Urothelium cell line (cell line): ENCODE data around the gene ZNF214.

Experiments
- DNase-seq: peaks from one replicate; pipeline ENCODE4 v3.0.0; 2011; ENCODE audit warnings: low spot score, mixed read lengths
- FAIRE-seq: peaks from 2 replicates; lab custom pipeline; 2011; peaks lifted over from hg19 to GRCh38; lab: Jason Lieb, UNC

ZNF214 gene

DNA sequence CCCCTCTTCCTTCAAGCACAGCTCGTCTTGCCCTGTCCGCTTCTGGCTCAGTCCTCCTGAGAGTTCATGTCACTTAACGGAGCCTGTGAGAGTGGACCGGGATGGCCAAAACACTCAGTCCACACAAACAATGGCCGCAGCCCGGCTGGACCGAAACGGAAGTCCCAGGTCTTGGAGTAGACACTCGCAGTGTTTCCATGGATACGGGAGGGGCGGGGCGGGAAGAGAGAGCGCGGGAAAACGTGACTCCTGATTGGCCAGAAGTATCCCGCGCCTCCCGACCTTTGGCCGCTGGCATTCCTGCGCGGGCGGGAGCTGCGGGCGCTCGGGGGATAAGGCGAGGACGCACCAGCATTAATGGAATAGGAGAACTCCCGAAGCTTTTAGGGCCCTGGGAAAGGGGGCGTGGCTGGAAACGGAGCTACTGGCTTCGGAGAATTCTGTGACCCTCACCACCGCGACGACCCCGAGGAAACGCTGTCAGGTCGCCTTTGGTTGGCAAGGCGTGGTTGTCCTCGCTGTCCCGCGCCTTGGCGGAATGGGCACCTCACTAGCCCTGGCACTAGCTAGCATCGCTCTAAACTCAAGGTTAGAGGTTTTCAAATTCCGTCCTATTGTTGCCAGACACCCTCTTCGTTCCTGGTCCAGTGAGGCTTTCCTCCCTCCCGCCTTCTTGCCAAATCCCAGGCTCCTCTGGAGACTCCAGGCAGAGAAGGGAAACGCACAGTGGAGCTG, at the start of gene ZNF214, which contains the start of gene NLRP14:
ZNF214 (minus strand) TSS at position 164 of the 735 bp plus-strand sequence. CDS start 17,511 bp downstream, outside the sequence.
NLRP14 (plus strand) TSS at position 297 of the 735 bp plus-strand sequence. CDS start 18,108 bp downstream, outside the sequence.
- peak; percentile 97 for DNase-seq

DNA sequence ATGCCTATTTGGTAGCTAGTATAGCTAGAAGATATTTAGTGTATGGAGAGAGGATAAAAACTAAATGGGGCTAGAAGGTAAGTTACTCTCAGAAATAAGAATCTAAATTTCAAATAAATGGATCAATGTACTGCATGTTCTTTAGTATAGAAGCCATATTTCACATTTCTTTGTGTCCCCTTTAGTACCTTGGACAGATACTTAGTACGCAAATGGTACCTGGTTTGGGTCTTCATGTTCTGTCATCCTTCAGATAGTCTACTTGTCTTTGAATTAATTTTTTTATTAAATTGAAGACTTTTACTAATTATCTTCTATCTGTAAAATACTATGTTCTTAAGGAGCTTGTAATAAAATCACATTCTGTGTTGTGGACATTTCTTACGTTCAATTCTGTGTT, 42.4 kb upstream of the ZNF214 start:
- FAIRE-seq: no peak
- DNase-seq: no peak

More for the DNA sequence above, at the start of gene ZNF214, which contains the start of gene NLRP14:
- peak; percentile 89 for FAIRE-seq

DNA sequence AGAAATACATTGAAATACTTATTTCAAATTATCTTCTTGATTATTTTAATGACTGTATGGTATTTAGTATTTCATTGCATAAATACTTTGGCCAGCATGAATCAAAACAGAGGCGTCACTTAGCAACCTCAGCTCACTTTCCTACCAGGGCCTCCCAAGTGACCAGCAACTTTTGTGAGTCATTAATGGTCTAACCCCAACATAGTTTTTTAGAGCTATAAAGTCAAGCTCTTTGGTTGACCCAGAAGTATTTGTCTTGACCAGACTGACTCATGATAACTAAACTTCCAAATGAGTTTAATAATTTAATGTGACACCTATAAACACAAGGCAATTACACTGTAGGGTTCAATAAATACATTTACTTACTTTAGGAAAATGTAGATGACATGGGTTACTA, 40.7 kb upstream of the ZNF214 start:
- DNase-seq: no peak
- no peak for FAIRE-seq

DNA sequence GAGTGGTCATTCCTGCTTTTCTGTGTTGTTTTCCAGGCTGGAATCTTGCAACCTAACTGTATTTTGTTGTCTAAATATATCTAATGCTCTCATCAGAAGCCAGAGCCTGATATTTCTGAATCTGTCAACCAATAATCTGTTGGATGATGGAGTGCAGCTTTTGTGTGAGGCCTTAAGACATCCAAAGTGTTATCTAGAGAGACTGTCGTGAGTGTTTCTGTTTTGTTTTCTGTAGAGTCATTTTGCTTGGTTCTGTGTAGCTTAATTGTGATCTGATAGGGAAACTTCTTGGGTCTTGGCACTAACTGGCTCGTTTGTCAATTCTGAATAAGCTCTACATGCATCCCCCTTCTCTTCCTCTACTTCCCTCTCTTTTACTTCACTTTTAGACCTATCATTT, 37.5 kb upstream of the ZNF214 start:
- no peak for FAIRE-seq
- no peak for DNase-seq

DNA sequence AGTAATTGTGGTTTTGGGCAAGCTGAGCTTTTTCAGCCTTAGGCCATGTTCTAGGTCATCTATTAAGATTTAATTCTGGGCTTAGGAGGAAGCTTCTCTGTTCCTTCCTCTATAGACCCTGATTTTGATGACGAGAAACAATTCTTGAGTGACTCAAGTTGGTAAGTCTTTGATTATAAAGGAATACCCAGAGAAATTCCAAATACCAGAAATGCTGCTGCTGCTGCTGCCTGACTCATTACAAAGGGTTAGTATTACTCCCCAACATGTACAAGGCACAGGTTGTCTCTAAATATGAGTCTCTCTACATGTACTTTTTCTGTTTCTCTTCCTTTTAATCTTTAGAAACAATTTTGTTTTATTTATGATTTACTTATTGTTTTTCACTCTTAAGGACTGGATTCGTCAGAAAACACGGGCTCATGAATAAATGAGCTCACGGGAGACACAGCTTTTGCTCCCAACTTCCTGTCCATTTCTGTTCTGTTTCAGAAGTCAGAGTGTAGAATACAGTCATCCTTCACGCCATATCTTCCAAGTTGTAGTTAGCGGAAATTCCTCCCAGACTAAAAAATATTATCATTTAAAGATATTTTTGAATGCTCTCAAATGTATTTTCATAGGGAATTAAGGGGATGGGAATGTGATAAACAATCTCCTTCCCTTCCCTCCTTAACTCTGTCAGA, 36.8 kb upstream of the ZNF214 start:
- no peak for FAIRE-seq
- DNase-seq: no peak

DNA sequence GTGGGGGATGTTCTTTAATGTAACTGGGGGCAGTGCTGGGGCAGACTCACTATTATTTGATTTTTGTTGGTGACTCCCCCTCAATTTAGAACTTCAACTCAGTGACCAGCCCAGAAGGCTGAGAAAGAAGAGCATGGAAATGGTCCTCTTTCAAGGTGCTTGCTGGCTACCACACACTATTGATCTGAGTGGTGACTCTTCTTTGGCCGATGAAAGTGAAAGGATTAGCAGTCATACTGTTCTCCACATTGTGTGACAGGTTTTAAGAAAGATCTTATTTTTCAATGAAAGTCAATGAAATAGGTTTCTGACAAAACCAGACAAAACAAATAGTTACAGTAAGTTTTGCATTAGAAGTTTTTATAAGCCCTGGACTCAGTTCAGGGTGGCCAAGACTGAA, 30.0 kb upstream of the ZNF214 start:
- no peak for DNase-seq
- FAIRE-seq: no peak

DNA sequence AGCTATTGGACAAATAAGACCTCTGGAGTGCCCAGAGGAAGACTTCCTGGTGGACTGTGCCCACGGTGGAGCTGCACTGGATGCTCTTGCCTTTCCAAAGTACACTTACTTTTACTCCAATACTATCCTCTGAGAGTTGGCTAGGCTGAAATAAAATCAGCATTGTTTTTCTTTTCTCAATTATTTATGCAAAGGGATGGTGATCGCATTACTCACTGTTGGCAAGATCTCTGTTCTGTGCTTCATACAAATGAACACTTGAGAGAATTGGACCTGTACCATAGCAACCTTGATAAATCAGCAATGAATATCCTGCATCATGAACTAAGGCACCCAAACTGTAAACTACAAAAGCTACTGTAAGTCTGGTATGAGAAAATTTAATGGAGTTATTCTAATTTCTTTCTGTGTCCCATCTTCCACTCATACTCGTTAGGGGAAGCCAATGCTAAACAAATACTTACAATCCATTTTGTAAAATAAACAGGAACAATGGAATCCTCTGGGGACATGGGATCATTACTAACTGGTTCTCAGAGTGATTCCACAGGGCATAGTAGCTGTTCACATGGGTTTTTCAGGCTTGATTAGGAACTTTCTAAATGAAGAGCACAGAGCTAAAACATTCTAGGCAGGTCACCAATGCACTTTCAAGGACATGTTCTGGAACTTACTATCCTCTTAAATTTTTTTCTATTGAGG, 26.5 kb upstream of the ZNF214 start:
- FAIRE-seq (no peak), DNase-seq (no peak)

DNA sequence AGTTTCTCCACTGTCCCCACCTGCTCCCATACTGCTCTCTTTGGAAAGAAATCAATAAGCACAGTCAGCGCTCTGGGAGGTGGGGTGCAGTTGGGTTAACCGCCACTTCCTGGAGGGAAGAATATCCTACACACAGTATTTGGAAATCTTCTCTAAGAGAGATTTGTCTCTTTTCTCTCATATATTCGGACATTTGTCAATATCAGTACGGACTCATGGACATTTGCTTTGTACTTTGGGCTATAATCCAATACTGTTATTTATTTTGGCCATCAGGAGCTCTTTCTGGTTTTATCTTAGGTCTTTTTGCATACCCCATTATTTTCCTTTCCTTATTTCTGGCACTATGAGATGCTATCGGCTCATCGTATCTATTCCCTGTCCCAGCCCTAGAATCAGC, 13.9 kb upstream of the ZNF214 start:
- FAIRE-seq (no peak), DNase-seq (no peak)

DNA sequence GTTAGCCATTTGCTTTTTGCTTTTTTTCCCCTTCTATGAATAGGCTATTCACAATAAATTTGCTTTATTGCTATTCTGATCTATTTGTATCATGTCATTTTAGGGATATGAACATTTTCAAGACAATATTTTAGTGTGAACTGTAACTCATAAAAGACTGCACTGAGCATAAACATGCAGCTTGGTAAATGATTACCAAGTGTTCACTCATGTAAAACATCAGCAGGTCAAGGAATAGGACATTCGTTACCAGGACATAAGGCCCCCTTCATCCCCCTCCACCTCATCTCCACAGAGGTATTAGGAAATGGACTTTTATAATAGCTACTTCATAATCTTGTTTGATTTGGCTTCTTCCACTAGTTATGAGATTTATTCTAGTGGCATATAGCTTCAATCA, 12.5 kb upstream of the ZNF214 start:
- FAIRE-seq (no peak), DNase-seq (no peak)

DNA sequence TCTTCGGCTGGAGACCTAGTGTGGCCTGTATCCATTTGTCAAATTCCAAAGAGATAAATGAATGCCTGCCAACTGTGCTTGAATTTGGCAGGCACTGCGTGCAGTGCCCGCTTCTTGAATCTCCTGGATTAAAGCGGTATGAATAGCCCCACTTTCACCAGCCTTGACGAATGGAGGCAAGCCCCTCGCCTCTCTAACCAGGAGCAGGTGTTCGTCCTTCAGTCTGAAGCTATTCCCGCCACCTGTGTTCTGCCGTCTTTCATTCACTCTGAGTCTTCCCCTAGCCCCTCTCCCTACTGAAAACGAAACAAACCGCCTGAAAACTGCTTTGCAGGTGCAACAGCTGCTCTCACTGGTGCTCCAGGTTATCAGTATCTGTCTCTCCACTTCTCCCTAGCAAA, 11.3 kb upstream of the ZNF214 start:
- DNase-seq: no peak

DNA sequence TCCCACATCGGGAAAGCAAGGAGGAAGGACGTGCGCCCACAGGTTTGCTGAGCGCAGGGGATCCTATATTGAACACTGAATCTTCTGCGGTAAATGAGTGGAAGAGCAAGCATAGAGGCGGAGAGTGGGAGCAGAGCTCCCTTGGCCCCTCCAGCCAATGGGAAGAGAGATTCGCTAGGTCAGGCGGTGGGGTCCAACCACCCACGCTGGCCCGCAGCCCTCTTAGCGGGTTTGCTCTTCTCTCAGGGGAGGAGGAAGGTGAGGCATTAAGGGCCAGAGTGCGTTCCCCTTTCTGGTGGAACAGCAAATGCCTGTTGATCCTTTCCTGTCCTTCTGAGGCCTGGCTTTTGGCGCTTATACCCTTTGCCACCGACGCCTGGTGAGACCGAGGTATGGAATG, 10.7 kb upstream of the ZNF214 start:
- no peak for DNase-seq
- FAIRE-seq: no peak

More for the DNA sequence above, 11.3 kb upstream of the ZNF214 start:
- FAIRE-seq: no peak

DNA sequence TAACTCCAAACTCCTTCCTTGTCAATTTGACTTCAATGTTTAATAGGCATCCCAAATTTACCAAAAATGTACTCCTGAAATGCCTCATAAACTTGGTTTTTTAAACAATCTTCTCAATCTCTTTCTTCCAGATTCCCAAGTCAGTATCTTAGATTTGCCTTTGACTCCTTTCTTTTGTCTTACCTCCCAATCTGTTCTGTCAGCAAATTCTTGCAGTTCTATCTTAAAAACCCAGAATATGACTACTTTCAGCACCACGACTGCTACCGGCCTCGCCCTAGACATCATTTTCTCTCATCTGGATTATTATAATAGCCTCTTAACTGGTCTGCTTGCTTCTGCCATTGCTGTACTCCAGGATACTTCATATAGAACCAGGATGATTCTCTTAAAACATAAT, 8.0 kb upstream of the ZNF214 start:
- FAIRE-seq: no peak
- no peak for DNase-seq

DNA sequence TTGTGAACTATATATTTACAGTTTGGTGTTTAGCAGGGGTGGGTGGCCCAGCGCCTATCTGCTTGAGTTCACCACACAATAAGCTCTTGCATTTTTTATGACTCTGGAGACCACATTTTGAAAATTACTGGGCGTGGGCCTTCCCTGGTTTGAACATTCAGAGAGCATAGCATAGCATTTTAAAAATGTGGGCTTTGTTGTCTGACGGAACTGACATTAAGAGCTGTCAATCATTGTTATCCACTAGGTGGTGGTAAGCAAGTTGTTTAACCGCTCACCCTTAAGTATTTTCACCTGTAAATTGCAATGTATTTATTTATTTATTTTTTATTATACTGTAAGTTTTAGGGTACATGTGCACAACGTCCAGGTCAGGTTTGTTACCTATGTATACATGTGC, 1.2 kb upstream of the ZNF214 start:
- FAIRE-seq: no peak

DNA sequence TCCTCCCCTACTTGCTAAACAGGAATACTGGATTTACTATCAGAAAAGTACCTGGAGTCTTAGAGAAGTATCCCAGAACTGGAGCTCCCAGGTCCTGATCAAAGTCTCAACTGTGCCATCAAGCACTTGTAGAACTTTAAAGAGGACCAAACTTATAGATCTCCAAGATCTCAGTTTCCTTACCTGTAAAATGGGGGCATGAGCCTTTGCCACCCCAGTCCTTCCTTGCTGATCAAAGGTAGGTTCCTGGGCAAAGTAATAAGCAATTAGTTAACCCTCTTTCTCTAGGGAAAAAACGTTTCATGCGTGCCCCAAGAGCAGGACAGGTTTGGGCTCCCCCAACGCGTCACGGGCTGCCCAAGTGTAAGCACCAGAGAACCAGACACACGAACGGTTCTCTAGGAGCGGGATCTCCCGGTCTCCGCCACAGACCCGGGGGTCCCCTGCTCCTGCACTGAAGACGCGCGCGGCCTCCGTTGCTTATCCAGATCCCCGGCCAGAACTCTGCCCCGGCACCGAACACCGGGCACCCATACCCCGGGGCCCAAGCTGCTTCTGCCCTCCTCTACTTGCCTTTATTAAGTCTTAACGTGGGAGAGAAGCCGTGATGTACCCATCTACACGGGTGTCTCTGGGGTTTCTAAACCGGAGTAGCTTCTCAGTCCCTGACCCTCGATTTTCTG, 505 bp downstream of the ZNF214 start:
- DNase-seq: peak; percentile 38
- FAIRE-seq: no peak

More for the DNA sequence above, 1.2 kb upstream of the ZNF214 start:
- no peak for DNase-seq

DNA sequence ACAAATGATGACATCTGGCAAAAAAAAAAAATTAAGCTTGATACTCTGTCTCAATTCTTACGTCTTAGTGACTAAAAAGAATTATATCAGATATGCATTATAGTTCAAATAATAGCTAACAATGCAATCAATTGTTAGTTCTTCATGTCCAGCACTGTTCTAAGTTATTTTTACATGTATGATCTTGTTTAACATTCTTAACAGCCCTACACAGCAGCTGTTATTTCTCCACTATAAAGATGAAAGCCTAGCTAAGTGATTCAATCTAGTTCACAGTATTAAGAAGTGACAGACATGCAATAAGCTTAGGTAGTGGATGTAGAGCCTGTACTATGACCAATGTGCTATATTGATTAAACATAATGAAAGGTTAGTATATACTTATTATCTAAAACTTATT, 4.1 kb downstream of the ZNF214 start:
- DNase-seq: no peak
- FAIRE-seq: no peak

DNA sequence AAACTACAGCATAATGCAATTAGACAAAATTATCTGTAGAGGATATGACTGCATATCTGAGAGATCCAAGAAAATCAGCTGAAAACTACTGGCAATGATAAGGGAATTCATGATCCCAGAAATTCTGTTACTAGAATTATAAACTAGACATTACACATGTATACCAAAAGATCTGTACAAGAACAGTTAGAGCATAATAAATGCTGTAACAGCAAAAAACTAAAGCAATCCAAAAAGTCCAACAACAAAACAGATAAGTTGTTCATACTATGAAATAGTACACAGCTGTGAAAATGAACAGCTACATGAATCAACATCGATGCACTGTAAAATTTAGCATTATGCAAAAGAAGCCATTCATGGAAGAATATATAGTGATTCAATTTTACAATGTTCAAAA, 6.0 kb downstream of the ZNF214 start:
- no peak for FAIRE-seq
- no peak for DNase-seq

DNA sequence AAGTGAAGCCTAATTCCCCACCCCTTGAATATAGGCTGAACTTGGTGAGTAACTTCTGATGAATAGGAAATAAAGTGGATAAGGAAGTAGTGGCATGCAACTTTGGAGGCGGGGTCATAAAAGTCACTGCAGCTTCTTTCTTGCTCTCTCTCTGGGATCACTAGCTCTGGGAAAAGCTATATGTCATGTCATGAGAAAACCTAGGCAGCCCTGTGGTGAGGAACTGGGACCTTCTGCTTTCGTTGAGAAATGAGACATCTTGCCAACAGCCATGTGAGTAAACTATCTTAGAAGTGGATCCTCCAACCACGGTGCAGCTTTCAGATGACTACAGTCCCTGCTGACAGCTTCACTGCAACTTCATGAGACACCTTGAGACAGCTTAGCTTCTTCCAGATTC, 15.7 kb downstream of the ZNF214 start:
- no peak for DNase-seq
- FAIRE-seq: no peak

DNA sequence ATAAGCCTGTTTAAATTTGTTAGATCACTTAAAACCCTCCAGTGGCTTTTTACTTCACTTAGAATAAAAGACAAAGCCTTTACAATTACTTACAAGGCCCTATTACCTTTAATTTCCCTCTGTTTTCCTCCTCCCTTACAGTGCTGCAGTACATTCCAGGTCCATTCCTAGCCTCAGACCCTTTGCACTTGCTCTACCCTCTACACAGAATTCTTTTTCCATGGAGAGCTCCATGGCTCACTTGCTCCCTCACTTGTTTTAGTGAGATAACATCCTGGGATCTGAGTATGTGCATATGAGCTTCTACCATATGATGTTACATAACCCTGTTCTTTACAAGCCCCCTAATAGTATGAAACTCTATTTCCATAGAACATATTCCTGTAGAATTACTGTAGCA, 24.4 kb downstream of the ZNF214 start:
- FAIRE-seq (no peak), DNase-seq (no peak)

DNA sequence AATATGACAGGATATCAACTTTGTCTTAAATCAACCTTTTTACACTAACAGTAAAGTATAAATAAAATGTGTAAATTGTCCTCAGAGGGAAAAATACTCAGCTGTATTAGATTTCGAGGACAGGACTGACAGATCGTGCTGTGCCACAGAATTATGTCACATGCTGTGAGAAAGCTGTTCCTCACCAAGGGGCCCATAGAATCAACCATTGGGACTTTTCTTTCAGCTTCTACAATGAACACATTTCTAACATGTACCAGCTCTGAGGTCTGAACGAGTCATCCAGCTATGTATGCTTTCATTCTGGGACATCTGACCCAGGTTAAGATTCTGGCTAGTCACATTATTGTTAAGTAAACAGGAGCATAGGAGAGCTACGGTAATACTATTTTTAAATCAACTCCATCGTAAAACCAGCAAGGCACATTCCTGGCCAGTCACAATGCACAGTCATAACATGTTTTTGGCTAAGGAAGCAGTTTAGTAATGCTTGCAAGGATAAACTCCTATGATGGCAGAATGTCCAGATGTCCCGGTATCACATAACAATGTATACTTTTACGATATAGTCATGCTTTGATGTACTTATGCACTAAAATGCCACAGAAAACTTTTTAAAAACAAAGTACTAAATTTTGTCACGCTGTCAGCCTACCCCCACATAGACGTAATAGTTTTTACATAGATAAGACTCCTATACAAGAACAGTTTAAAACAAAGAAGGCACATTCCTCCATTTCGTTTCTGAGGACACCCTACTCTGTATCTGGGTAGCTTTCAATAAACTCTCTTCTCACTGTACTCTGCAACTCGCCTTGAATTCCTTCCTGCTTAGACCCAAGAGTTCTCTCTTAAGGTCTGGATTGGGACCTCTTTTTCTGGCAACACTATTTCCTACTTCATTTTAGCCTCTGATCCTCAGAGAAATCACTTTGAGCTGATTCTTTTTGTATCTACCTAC, 27.4 kb downstream of the ZNF214 start:
- peak; percentile 42 for FAIRE-seq
- DNase-seq: peak; percentile 16

DNA sequence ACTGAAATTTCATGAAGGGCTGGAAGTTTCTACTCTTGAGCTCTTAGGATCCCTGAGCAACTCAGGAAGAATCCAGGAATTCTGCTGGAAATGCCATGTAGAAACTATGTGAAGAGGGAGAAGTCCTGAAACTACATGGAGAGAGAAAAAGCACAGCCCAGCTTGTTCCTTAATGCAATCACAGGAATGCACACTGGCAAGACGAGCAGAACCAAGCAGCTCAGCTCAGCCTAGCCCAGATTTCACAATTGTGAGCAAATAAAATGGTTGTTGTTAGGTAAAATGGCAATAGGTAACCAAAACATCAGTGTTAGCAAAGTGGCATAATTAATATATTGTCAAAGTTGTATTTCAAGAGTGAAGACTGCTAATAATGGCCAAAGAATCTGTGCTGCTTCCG, 28.1 kb downstream of the ZNF214 start:
- no peak for DNase-seq
- no peak for FAIRE-seq
